T-helper 2 cell treated with Interferon-gamma antibody and Interleukin-4, amounts not matched to agents 5 μg/mL and 100 μg/mL, for 36 hours (primary cell): ENCODE data around the gene GRIN2C.

Experiments
- DNase-seq: peaks from one replicate; pipeline ENCODE4 v3.0.0; 2021; ENCODE audit warnings: low spot score
- H3K27ac Mint-ChIP-seq: one replicate; pipeline ENCODE4 v1.8.0; 2021; ENCODE audit warnings: mild to moderate bottlenecking, mixed read lengths
- H3K27me3 Mint-ChIP-seq: one replicate; pipeline ENCODE4 v1.8.0; 2021; ENCODE audit warnings: low read depth, mixed read lengths
- H3K36me3 Mint-ChIP-seq: one replicate; pipeline ENCODE4 v1.8.0; 2021; ENCODE audit warnings: low read depth, mixed read lengths
- H3K4me1 Mint-ChIP-seq: one replicate; pipeline ENCODE4 v1.8.0; 2021; ENCODE audit warnings: low read depth, mixed read lengths
- H3K4me3 Mint-ChIP-seq: one replicate; pipeline ENCODE4 v1.8.0; 2022; ENCODE audit warnings: mild to moderate bottlenecking, moderate library complexity, mixed read lengths
- H3K9me3 Mint-ChIP-seq: one replicate; pipeline ENCODE4 v1.8.0; 2021; ENCODE audit warnings: mixed read lengths

The GRIN2C gene

DNA sequence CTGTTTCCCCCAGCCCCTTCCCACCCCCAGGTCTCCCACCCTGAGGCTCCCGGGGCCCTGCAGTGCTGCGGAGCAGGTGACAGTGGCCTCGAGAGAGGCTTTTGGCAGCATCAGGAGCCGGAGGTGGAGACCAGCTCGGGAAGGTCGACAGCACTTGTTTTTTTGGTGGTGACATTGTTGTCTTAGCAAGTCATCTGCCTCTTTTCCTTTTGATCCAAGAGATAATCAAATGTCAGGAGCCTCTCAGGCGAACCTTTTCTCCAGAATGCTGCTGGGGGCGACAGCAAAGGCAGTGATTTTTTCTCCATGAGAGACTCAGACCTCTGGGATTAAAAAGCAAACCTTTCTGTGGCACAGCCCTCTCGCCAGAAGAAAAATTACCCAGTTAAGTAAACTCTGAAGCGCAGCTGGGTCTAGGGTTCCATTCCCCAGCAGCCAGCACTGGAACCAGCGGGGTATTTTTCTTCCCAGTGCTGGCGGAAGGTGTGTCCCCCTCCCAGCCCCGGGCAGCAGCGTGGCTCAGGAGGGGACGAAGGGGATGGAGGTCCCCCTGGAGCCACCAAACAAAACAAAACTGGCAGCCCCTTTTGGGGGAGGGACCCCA is 37.2 kb downstream of the GRIN2C start:
- no peak overlapping the region for H3K27ac Mint-ChIP-seq
- no peaks in the 10 kb centered on the region for H3K9me3 Mint-ChIP-seq
- no peaks in the 10 kb centered on the region for H3K27me3 Mint-ChIP-seq
- no peak for DNase-seq
- no peak overlapping the region for H3K4me3 Mint-ChIP-seq
- H3K4me1 Mint-ChIP-seq: no peaks in the 10 kb centered on the region
- peaks cover 7% of the 10 kb centered on the region for H3K36me3 Mint-ChIP-seq

DNA sequence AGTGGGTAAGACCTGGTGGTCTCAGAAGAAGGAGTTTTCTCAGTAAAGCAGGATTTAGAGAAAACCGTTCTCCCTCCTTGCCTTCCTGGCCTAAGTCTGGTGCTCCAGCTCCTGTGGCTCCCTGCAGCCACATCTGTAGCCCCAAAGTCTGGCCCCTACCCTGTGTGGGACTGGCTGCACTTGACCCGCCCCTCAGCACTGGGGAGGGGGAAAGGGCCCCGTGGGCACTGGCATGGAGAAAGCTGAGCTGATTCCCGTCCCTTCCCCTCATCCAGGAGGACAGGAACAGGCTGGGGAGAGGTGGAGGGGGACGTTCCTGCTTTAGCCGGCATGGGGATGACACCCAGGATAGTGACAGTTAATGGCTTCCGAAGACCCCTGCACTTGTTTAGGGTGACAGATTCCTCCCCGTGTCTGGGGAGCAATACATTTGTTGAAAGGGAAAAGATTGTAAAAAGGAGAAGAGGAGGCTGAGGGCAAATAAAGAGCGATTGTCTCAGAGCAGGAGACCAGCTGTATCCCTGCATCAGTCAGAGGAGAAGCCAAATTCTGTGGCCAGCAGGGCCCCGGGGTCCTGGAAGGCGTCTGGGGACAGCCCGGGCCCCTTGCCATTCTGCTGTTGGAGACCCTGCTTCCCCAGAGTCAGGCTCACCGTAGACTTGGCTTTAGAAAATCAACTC is 37.9 kb downstream of the GRIN2C start:
- Mint-ChIP-seq H3K4me3 (no peak overlapping the region), H3K4me1 (no peaks in the 10 kb centered on the region)

DNA sequence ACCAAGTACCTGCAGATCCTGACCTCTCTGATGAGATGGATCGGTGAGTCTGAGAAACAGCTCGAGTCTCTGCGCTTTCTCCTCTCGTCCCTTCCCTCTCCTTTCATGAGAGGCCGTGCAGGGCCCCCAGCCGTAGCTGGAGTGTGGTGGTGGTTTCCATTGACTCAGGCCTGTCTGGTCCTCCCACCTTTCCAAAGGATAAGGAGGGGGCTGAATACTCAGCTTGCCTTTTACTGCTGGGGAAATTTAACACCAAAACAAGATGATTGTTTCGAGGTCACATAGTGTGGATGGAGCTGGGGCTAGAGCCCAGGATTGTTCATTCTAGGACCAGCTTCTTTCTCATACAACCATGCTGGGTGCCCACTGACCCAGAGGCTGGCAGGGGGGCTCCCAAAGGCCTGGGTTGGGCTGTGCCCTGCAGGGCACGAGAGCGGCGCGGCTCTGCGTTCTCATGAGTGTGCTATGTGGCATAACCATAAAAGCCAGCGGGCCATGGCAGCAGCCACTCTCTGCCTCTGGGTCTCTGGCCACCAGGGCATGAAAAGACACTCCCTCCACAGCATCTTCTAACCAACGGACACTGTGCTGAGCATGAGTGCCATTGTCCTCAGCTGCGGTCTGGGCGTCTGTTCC is 39.8 kb downstream of the GRIN2C start:
- Mint-ChIP-seq H3K27ac (no peak overlapping the region), H3K4me3 (no peak overlapping the region), H3K36me3 (peaks cover 7% of the 10 kb centered on the region), H3K9me3 (no peaks in the 10 kb centered on the region), H3K4me1 (peaks cover 4% of the 10 kb centered on the region), H3K27me3 (no peaks in the 10 kb centered on the region)
- DNase-seq: no peak

More for the DNA sequence above, 37.9 kb downstream of the GRIN2C start:
- no peak for DNase-seq
- no peak overlapping the region for H3K27ac Mint-ChIP-seq
- H3K9me3 Mint-ChIP-seq: no peaks in the 10 kb centered on the region
- no peaks in the 10 kb centered on the region for H3K27me3 Mint-ChIP-seq
- H3K36me3 Mint-ChIP-seq: peaks cover 7% of the 10 kb centered on the region

DNA sequence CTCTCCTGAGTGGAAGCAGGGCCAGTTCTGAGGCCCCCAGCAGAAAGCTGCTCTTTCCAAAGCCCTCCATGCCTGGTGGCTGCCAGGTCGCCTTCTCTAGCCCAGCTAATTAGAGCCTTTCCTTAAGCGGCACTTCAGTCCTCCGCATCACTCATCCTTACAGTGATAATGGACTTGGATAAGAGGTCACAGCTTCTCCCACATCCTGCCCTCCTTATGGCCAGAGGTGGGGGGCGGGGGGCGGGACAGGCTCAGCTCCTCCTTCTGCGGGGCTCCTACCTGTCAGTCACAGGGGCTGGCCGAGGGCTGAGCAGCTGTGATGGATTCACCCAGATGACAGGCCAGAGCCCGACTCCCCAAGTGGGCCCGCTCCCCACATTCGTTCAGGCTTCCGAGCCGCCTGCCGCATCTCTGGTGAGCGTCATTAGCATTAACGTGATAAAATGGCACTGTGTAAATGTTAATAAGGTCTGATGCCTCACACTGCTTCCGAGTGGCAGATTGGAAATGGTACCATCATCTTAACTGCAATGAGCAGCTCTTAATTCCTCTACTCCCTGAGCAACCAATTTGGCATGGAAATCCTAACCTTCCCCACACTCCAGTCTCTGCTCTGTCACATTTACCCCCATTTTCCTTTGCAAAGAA is 41.3 kb downstream of the GRIN2C start:
- Mint-ChIP-seq H3K27ac (no peak overlapping the region), H3K36me3 (peaks cover 7% of the 10 kb centered on the region), H3K4me3 (no peak overlapping the region), H3K4me1 (peaks cover 4% of the 10 kb centered on the region), H3K27me3 (no peaks in the 10 kb centered on the region), H3K9me3 (no peaks in the 10 kb centered on the region)
- DNase-seq: no peak

DNA sequence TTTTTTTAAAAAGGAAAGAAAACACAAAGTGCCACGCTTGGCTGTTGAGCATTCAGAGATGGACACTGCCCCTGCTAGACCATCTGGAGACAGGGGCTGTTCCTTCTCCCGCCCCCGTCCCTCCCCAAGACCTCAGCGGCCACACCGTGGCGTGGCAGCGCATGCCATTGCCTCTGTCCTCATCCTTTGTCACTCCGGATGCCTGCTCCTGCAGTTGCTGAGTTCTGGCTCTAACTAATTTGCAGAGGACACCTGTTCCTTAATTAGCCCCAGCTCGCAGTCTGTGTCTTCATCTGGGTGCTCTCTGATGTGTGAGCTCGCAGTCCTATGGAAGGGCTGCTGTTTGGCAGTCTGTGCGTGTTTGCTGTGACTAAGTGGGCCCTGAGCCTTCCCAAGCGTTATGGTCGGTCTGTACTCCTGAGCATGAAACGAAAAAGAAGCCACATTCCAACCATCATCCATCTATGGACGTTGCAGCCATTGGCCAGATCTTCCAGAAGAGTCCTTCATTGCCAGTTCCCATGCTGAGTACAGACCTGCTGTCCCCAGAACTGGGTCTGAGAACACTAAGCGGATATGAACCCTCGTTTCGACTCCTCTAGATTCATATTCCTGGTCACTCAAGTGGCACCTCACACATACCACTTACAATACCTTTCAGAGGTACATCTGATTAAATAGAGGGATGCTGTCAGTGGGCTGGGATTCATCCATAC is 42.6 kb downstream of the GRIN2C start:
- H3K36me3 Mint-ChIP-seq: peaks cover 7% of the 10 kb centered on the region
- no peak overlapping the region for H3K27ac Mint-ChIP-seq
- peaks cover 4% of the 10 kb centered on the region for H3K4me1 Mint-ChIP-seq
- H3K9me3 Mint-ChIP-seq: no peaks in the 10 kb centered on the region
- no peak for DNase-seq
- H3K27me3 Mint-ChIP-seq: no peaks in the 10 kb centered on the region
- no peak overlapping the region for H3K4me3 Mint-ChIP-seq

DNA sequence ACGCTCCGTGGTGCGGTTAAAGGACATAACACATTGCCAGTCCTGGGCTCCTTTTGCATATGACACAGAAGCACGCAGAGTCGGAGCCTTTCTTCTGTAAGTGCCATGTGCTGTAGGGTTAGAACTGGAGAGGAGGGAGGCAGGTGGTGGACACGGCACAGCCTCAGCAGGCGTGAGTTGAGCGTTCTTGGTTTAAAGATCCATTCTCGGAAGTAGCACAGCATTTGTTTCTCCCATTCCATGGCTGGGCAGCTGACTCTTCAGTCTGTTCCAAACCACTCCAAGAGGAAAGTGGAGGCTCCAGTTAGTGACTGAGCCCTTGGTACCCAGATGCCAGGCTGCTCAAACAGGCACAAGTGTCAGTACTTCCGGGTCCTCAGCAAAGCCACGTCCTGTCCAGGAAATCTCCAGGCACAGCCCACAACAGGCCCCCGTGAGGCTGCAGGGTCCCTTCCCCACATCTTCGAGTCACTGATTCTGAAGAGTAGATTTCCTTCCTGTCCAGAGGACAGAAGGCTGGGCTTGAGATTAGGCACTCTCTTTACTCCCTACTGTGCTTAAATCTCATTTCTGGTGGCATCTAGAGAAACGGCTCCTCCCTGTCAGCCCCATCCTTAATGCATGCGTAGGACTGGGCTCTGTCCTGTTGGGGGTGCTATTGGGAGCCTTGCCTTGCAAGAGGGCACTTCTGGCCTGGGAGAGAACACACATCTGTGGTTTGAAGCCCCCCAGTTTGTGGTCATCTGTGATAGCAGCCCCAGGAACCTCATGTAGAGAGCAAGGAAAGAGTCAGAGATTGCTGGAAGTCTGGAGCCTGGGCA is 43.9 kb downstream of the GRIN2C start:
- Mint-ChIP-seq H3K4me3 (no peak overlapping the region), H3K36me3 (peaks cover 8% of the 10 kb centered on the region), H3K27ac (no peak overlapping the region), H3K27me3 (no peaks in the 10 kb centered on the region), H3K4me1 (peaks cover 4% of the 10 kb centered on the region), H3K9me3 (no peaks in the 10 kb centered on the region)
- DNase-seq: no peak

DNA sequence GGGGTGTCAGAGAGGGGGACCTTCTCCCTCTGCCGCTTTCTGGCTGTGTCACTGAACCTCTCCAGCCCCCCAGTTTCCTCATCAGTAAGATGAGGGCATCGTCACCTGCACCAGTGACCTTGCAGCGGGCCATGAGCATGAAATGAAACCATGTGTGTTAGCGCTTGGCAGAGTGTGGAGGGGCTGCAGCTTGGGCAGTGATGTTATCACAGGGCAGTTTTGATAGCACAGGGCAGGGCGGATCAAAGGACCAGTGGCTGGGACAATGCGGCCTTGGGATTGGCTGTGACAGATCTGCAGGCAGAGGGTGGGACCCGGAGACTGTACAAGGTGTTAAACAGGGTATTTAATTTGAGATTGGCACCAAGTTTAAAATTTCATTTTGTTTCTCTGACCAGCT is 44.6 kb downstream of the GRIN2C start:
- no peak overlapping the region for H3K27ac Mint-ChIP-seq
- no peaks in the 10 kb centered on the region for H3K9me3 Mint-ChIP-seq
- no peaks in the 10 kb centered on the region for H3K27me3 Mint-ChIP-seq
- no peak for DNase-seq
- peaks cover 9% of the 10 kb centered on the region for H3K36me3 Mint-ChIP-seq
- H3K4me1 Mint-ChIP-seq: peaks cover 4% of the 10 kb centered on the region
- H3K4me3 Mint-ChIP-seq: no peak overlapping the region

DNA sequence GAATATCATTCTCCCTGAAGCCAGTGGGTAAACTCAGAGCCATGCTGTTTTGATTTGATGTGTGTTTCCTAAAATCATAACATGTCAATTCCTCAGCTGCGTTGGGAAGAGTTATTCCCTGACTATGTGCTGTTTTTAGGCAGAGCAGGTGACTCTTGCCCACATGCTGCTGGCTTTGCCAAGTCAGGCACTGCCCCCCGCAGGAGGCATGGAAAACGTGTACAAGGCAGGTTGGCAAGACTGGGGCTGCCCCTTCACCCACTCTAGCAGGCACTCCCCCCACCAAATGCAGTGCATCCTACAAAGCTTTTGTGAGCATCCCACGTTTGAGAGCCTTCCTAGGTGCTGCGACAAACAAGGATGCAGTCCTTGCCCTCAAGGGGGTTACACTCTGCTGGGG is 45.2 kb downstream of the GRIN2C start:
- Mint-ChIP-seq H3K9me3 (no peaks in the 10 kb centered on the region), H3K27me3 (no peaks in the 10 kb centered on the region), H3K27ac (no peak overlapping the region), H3K4me3 (no peak overlapping the region), H3K36me3 (peaks cover 9% of the 10 kb centered on the region), H3K4me1 (peaks cover 4% of the 10 kb centered on the region)
- no peak for DNase-seq

DNA sequence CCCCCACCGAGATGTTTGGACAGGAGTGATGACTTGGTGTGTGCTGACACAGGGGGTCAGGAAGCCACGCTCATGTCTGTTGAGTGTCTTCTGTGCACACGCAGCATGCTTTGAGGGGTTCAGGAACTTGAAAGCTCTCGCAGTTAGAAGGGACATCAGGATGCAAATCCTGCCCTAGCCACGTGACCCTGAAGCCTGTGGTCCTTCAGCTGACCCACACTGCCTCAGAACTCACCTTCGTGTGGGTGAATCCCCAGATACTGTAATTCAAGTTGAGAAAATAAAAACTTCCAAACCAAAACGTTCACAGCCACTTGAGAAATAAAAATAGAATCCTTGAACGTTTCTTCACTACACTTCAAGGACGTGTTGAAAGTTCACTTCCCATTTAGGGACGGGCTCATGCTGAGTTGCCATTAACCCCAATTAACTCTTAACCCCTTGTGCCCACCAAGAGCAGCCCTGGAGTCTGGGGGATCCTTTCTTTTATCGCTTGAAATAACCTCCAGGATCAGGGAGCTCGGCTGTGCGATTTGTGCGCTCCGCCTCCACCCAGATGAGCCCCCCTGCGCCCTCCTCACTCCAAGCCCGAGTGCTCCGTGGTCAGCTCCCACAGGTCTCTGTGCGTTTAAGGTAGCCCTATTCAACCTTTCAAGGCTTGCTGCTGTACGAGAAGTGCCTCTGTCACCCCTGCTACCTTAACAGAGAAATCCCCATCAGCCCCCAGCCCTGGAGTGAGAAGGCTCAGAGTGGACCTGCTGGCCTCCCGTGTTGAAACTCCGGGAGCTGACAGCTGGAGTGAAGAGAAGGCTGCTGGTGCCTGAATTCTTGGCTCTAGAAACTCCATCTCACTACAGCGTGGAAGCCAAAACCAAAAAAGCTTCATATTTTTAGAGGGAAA is 47.3 kb downstream of the GRIN2C start:
- no peak for DNase-seq
- no peak overlapping the region for H3K4me3 Mint-ChIP-seq
- no peaks in the 10 kb centered on the region for H3K9me3 Mint-ChIP-seq
- peaks cover 10% of the 10 kb centered on the region for H3K36me3 Mint-ChIP-seq
- peaks cover 4% of the 10 kb centered on the region for H3K4me1 Mint-ChIP-seq
- no peaks in the 10 kb centered on the region for H3K27me3 Mint-ChIP-seq
- H3K27ac Mint-ChIP-seq: no peak overlapping the region

DNA sequence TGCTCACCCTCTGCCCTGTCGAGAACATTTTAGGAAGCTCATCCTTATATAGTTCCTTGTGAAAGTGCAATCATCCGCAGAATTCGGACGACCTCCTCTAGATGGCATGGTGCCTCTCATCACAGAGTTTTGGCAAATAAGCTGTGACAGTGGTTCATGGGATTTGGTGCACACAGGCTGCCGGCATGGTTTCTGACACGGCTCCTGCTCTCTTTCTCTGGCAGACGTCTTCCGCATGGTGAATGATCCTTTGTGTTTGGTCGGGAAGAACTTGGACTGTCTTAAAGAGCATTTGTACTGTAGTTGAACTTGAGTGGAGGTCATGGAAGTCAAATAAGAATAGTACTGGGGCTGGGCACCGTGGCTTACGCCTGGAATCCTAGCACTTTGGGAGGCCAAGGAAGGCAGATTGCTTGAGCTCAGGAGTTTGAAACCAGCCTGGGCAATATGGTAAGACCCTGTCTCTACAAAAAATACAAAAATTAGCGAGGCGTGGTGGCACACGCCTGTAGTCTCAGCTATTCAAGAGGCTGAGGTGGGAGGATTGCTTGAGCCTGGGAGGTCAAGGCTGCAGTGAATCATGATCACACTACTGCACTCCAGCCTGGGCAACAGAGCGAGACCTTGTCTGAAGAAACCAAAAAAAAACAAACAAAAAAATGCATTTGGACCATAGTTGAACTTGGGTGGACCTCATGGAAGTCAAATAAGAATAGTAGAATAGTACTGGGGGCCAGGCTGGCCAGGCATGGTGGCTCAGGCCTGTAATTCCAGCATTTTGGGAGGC is 48.8 kb downstream of the GRIN2C start:
- Mint-ChIP-seq H3K4me3 (no peak overlapping the region), H3K27ac (no peak overlapping the region), H3K36me3 (peaks cover 10% of the 10 kb centered on the region), H3K4me1 (peaks cover 4% of the 10 kb centered on the region), H3K9me3 (no peaks in the 10 kb centered on the region), H3K27me3 (no peaks in the 10 kb centered on the region)
- DNase-seq: no peak

DNA sequence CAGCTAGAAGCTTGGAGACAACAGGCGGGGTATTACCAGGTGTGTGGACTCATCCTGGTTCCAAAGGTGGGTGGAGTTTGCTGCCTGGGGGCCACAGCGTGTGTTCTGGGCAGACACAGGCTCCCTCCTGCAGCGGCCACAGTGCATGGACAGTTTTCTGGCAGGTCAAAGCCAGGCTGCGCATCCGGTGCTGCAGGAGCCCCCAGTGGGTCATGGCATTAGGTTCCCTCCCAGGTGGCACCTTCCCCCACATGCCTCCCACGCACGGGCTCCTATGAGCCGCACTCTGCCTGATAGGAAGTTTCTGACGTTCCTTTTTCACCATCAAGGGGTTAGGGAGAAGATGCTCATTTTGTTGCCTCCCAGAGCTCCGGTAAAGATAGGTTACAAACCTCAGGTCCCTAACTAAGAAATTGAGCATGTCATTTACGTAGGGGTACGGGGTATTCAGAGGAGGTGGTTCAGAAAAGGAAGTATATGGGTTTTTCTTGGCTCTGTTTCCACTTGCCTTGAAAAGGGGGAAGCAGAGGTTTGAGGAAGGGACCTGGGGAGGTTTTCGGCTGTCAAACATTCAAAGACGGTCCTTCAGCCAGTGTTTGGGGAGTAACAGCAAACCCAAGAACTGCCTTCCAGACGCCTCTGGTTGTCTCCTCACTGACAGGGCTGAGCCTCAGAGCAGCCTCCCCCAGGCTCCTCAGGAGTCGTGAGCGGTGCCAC is 50.8 kb downstream of the GRIN2C start:
- DNase-seq: no peak
- Mint-ChIP-seq H3K4me3 (no peak overlapping the region), H3K9me3 (no peaks in the 10 kb centered on the region), H3K4me1 (no peaks in the 10 kb centered on the region), H3K36me3 (peaks cover 10% of the 10 kb centered on the region), H3K27ac (no peak overlapping the region), H3K27me3 (no peaks in the 10 kb centered on the region)
